ENCODE measurements around the gene MIAT.

MIAT gene

DNA sequence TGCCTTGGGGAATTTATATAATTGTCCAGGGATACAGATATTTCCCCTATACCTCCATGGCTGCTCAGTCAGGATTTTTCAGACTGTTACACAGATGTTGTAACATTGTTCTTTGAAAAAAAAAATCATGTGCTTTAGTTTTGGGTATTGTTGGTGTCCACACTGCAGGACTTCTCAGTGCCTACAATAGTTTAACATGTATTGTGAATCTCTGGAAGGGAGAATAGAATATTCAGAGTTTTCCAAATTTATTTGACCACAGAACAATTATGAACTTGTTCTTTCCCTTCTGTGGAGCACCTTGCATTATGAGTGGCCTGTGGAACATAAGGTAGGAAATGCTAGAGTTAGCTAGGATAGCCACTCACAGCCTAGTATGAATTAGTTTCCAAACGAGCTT, 21.1 kb upstream of the MIAT start:
- H3K9me3 Mint-ChIP-seq: no peaks in the 10 kb centered on the region
- no peaks in the 10 kb centered on the region for H3K27me3 Mint-ChIP-seq
- no peaks in the 10 kb centered on the region for H3K36me3 Mint-ChIP-seq (ENCODE audit: insufficient read depth)
- H3K27ac Mint-ChIP-seq (ENCODE audit: low read depth): no peak overlapping the region
- H3K4me1 Mint-ChIP-seq: peaks cover 30% of the 10 kb centered on the region
- ATAC-seq (replicated peaks; ENCODE audit: extremely low read depth, poor library complexity, severe bottlenecking) (no peak), DNase-seq (ENCODE audit: low spot score in 2 of 2) (no peak)
- H3K4me3 Mint-ChIP-seq: no peak overlapping the region

- Mint-ChIP-seq H3K4me3 (peak overlapping the region; percentile 75), H3K9me3 (no peaks in the 10 kb centered on the region), H3K27me3 (no peaks in the 10 kb centered on the region), H3K36me3 (ENCODE audit: insufficient read depth) (peaks cover 16% of the 10 kb centered on the region), H3K4me1 (peaks cover 69% of the 10 kb centered on the region), H3K27ac (ENCODE audit: low read depth) (peak overlapping the region; percentile 98)
- peak; percentile 44 to 66 for DNase-seq (ENCODE audit: low spot score in 2 of 2)
- peak; percentile 83 for ATAC-seq (replicated peaks; ENCODE audit: extremely low read depth, poor library complexity, severe bottlenecking)
These were observed 14.6 kb upstream of the MIAT start for GRCh38 chr22:26642465-26643417.

- peak; percentile 49 for ATAC-seq (replicated peaks; ENCODE audit: extremely low read depth, poor library complexity, severe bottlenecking)
- peak overlapping the region; percentile 98 for H3K27ac Mint-ChIP-seq (ENCODE audit: low read depth)
These were observed 13.8 kb upstream of the MIAT start for GRCh38 chr22:26643418-26644100.

DNA sequence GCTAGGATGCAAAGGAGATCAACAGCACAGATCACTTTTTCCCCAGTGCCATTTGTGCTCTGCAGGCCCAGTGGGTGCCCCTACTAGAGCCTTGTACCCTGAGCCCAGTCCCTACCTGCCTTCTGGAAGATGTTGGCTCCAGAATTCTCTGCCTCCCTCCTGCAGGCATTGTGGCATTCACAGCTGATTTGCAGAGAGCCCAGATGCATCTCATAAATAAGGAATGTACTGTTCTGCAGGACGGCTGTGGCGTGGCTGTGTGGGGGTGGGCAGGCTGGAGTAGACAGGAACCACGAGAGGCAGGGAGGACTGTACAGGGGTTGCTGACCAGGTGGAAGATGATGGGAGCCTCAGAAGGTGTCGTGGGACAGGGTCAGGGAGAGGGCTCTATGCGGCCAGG, 11.2 kb upstream of the MIAT start:
- no peak for DNase-seq (ENCODE audit: low spot score in 2 of 2)

More at GRCh38 chr22:26643418-26644100, 13.8 kb upstream of the MIAT start:
- H3K4me1 Mint-ChIP-seq: peaks cover 77% of the 10 kb centered on the region
- no peaks in the 10 kb centered on the region for H3K9me3 Mint-ChIP-seq
- H3K4me3 Mint-ChIP-seq: peak overlapping the region; percentile 75
- peak in 1 of 2 donors; percentile 19 for DNase-seq (ENCODE audit: low spot score in 2 of 2)
- peaks cover 19% of the 10 kb centered on the region for H3K36me3 Mint-ChIP-seq (ENCODE audit: insufficient read depth)
- H3K27me3 Mint-ChIP-seq: no peaks in the 10 kb centered on the region

GRCh38 chr22:26648011-26648497, 9.3 kb upstream of the MIAT start:
- Mint-ChIP-seq H3K27me3 (no peaks in the 10 kb centered on the region), H3K36me3 (ENCODE audit: insufficient read depth) (peaks cover 12% of the 10 kb centered on the region), H3K4me1 (peaks cover 59% of the 10 kb centered on the region), H3K4me3 (peak overlapping the region; percentile 41), H3K27ac (ENCODE audit: low read depth) (peak overlapping the region; percentile 89), H3K9me3 (no peaks in the 10 kb centered on the region)
- ATAC-seq (replicated peaks; ENCODE audit: extremely low read depth, poor library complexity, severe bottlenecking) (peak; percentile 73), DNase-seq (ENCODE audit: low spot score in 2 of 2) (no peak)

More for the DNA sequence above, 11.2 kb upstream of the MIAT start:
- H3K36me3 Mint-ChIP-seq (ENCODE audit: insufficient read depth): peaks cover 22% of the 10 kb centered on the region
- H3K4me3 Mint-ChIP-seq: no peak overlapping the region
- peaks cover 78% of the 10 kb centered on the region for H3K4me1 Mint-ChIP-seq
- H3K27ac Mint-ChIP-seq (ENCODE audit: low read depth): no peak overlapping the region
- H3K9me3 Mint-ChIP-seq: no peaks in the 10 kb centered on the region
- ATAC-seq (replicated peaks; ENCODE audit: extremely low read depth, poor library complexity, severe bottlenecking): no peak
- no peaks in the 10 kb centered on the region for H3K27me3 Mint-ChIP-seq

DNA sequence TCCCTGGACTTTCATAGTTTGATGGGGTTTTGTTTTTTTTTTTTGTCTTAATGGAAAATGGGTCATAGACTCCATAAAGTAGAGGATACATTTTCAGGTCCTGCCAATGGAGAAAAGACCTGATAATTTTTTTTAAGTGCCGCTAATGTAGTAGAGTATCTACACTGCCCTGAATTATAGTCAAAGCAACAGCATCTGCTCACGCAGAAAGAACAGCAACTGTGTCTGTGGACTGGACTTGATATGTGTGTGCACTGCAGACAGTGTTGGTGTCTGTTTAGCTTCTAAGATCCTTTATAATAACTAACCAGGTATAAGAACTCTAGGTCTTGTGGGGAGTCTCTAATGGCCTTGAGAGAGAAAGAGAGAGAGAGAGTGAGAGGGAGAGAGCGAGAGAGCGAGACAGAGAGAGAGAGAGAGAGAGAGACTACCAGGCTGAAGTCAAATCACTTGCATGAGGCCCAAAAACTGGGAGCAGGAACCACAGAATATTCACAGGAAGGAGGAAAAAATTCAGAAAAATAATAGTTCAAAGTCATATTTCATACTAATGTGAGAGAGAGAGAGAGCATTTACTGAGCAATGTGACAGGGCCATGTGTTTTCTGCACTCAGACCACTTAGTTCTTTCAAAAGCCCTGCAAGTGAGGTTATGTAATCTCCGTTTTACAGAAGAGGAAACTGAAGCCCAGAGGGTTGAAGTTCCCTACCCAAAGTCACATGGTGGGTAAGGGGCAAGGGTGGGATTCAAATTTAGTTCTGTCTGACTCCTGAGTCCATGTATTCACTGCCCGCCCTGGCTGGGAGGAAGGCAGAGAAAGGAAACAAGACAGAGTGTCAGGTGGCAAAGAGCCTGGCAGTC, 8.6 kb upstream of the MIAT start:
- H3K27me3 Mint-ChIP-seq: no peaks in the 10 kb centered on the region
- DNase-seq (ENCODE audit: low spot score in 2 of 2) (no peak), ATAC-seq (replicated peaks; ENCODE audit: extremely low read depth, poor library complexity, severe bottlenecking) (no peak)
- H3K4me1 Mint-ChIP-seq: peaks cover 52% of the 10 kb centered on the region
- peak overlapping the region; percentile 89 for H3K27ac Mint-ChIP-seq (ENCODE audit: low read depth)
- peak overlapping the region; percentile 41 for H3K4me3 Mint-ChIP-seq
- H3K9me3 Mint-ChIP-seq: no peaks in the 10 kb centered on the region
- H3K36me3 Mint-ChIP-seq (ENCODE audit: insufficient read depth): peaks cover 9% of the 10 kb centered on the region

- H3K27ac Mint-ChIP-seq (ENCODE audit: low read depth): no peak overlapping the region
- no peak for ATAC-seq (replicated peaks; ENCODE audit: extremely low read depth, poor library complexity, severe bottlenecking)
These were observed 6.5 kb upstream of the MIAT start for GRCh38 chr22:26650722-26651421.

DNA sequence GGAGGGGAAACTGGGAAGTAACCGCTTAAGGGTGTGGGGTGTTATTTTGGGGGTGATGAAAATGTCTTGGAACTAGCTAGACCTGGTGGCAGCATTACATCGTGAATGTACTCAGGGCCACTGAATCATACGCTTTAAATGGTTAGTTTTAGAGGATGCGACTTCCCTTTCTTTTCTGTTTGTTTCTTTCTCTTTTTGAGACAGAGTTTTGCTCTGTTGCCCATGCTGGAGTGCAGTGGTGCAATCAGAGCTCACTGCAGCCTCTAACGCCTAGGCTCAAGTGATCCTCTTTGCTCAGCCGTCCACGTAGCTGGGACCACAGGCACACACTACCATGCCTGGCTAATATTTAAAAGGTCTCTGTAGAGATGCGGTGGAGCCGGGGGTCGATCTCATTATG, 5.6 kb upstream of the MIAT start:
- Mint-ChIP-seq H3K36me3 (ENCODE audit: insufficient read depth) (peaks cover 9% of the 10 kb centered on the region), H3K27ac (ENCODE audit: low read depth) (no peak overlapping the region), H3K9me3 (no peaks in the 10 kb centered on the region), H3K4me3 (no peak overlapping the region), H3K27me3 (no peaks in the 10 kb centered on the region), H3K4me1 (peaks cover 28% of the 10 kb centered on the region)
- DNase-seq (ENCODE audit: low spot score in 2 of 2) (no peak), ATAC-seq (replicated peaks; ENCODE audit: extremely low read depth, poor library complexity, severe bottlenecking) (no peak)

More at GRCh38 chr22:26650722-26651421, 6.5 kb upstream of the MIAT start:
- DNase-seq (ENCODE audit: low spot score in 2 of 2): no peak
- Mint-ChIP-seq H3K27me3 (no peaks in the 10 kb centered on the region), H3K4me3 (no peak overlapping the region), H3K9me3 (no peaks in the 10 kb centered on the region), H3K4me1 (peaks cover 35% of the 10 kb centered on the region), H3K36me3 (ENCODE audit: insufficient read depth) (peaks cover 9% of the 10 kb centered on the region)

DNA sequence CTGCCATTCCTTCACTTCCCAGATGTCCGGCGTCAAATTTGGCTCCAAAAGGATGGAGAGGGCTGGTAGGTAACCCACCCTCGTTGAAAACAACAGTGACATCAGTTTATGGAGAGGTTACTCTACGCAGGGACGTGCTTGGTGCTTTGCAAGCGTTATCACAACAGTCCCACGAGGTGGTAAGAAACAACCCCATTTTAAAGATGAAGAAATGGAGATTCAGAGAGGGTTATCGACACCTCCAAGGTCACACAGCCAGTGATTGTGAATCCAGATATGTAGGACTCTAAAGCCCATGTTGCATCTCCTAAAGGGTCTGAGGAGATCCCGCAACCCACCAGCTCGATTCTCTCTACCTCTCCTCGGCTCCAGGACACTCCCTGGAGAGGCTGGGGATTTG, 773 bp downstream of the MIAT start:
- H3K4me3 Mint-ChIP-seq: peak overlapping the region; percentile 94
- peaks cover 8% of the 10 kb centered on the region for H3K36me3 Mint-ChIP-seq (ENCODE audit: insufficient read depth)
- H3K27ac Mint-ChIP-seq (ENCODE audit: low read depth): peak overlapping the region; percentile 90
- no peaks in the 10 kb centered on the region for H3K9me3 Mint-ChIP-seq
- peaks cover 35% of the 10 kb centered on the region for H3K4me1 Mint-ChIP-seq
- DNase-seq (ENCODE audit: low spot score in 2 of 2) (no peak), ATAC-seq (replicated peaks; ENCODE audit: extremely low read depth, poor library complexity, severe bottlenecking) (peak; percentile 61)
- no peaks in the 10 kb centered on the region for H3K27me3 Mint-ChIP-seq

GRCh38 chr22:26658671-26659478, 1.5 kb downstream of the MIAT start:
- peak; percentile 76 for ATAC-seq (replicated peaks; ENCODE audit: extremely low read depth, poor library complexity, severe bottlenecking)
- Mint-ChIP-seq H3K27me3 (no peaks in the 10 kb centered on the region), H3K36me3 (ENCODE audit: insufficient read depth) (peaks cover 9% of the 10 kb centered on the region), H3K4me1 (peaks cover 35% of the 10 kb centered on the region), H3K27ac (ENCODE audit: low read depth) (peak overlapping the region; percentile 90), H3K4me3 (peak overlapping the region; percentile 94), H3K9me3 (no peaks in the 10 kb centered on the region)
- peak in 1 of 2 donors; percentile 52 for DNase-seq (ENCODE audit: low spot score in 2 of 2)

GRCh38 chr22:26660356-26660755, 3.0 kb downstream of the MIAT start:
- Mint-ChIP-seq H3K4me1 (peaks cover 47% of the 10 kb centered on the region), H3K9me3 (no peaks in the 10 kb centered on the region), H3K36me3 (ENCODE audit: insufficient read depth) (peaks cover 21% of the 10 kb centered on the region), H3K4me3 (no peak overlapping the region), H3K27ac (ENCODE audit: low read depth) (no peak overlapping the region), H3K27me3 (no peaks in the 10 kb centered on the region)
- ATAC-seq (replicated peaks; ENCODE audit: extremely low read depth, poor library complexity, severe bottlenecking): no peak
- no peak for DNase-seq (ENCODE audit: low spot score in 2 of 2)
